HEK293 (cell line): ENCODE data around the gene STARD8.

ENCODE experiments used
- CTCF ChIA-PET: fragments of 350-600 bp; formaldehyde crosslinking; extraction: SDS; loops from one replicate; lab custom pipeline; 2021; ENCODE audit warnings: antibody characterized with exemption; lab: Yijun Ruan, JAX
- POLR2A ChIA-PET: fragments of 300-600 bp; formaldehyde crosslinking; extraction: SDS; loops from one replicate; lab custom pipeline; 2020; ENCODE audit warnings: antibody characterized with exemption, inconsistent platforms; lab: Yijun Ruan, JAX
- H3K27ac ChIP-seq: fragments of 200-500 bp; sonication (Bioruptor generic); 2 replicates; pipeline ENCODE4 v1.5.1; 2014; ENCODE audit warnings: low read depth, low read length, control low read depth, inconsistent platforms; ENCODE audit errors: extremely low read depth
- H3K36me3 ChIP-seq, 2 experiments: fragments of 200-500 bp in 1 of 2; sonication (Bioruptor generic) in 1 of 2; 1 replicate in 1 of 2; 2 replicates in 1 of 2; pipeline ENCODE4 v1.5.1; 2014 to 2017; ENCODE audit warnings: inconsistent platforms in 2 of 2, low read length in 2 of 2; ENCODE audit not compliant: control insufficient read depth in 2 of 2, insufficient read depth in 1 of 2
- H3K4me1 ChIP-seq: fragments of 200-500 bp; sonication (Bioruptor generic); 2 replicates; pipeline ENCODE4 v1.5.1; 2014; ENCODE audit warnings: mild to moderate bottlenecking, low read length, inconsistent platforms; ENCODE audit not compliant: control insufficient read depth, insufficient read depth
- H3K4me3 ChIP-seq: 2 replicates; pipeline ENCODE4 v1.5.1; 2011; ENCODE audit warnings: low read depth, mild to moderate bottlenecking, control low read depth, low read length, moderate library complexity
- H3K9me3 ChIP-seq: fragments of 200-500 bp; sonication (Bioruptor generic); 2 replicates; pipeline ENCODE4 v1.5.1; 2014; ENCODE audit warnings: low read depth, low read length, inconsistent platforms; ENCODE audit not compliant: control insufficient read depth, insufficient read depth
- CTCF ChIP-seq: fragments of 450-650 bp; formaldehyde crosslinking; IDR thresholded peaks from 2 replicates; pipeline ENCODE4 v1.5.1; 2016; ENCODE audit warnings: missing biosample characterization, missing genetic modification characterization
- GLI4 ChIP-seq: fragments of 450-650 bp; formaldehyde crosslinking; IDR thresholded peaks from 2 replicates; pipeline ENCODE4 v1.5.1; 2016; ENCODE audit warnings: missing biosample characterization, missing genetic modification characterization
- HOXA7 ChIP-seq: sonication (generic); formaldehyde crosslinking; IDR thresholded peaks from 2 replicates; pipeline ENCODE4 v1.8.1; 2022; ENCODE audit warnings: missing genetic modification reagents, borderline replicate concordance
- KLF9 ChIP-seq: fragments of 450-650 bp; formaldehyde crosslinking; IDR thresholded peaks from 2 replicates; pipeline ENCODE4 v1.5.1; 2016; ENCODE audit warnings: missing biosample characterization, missing genetic modification characterization, low read depth
- MZF1 ChIP-seq: fragments of 450-650 bp; formaldehyde crosslinking; IDR thresholded peaks from 2 replicates; pipeline ENCODE4 v1.5.1; 2017; ENCODE audit warnings: missing biosample characterization, missing genetic modification characterization, borderline replicate concordance
- SCRT2 ChIP-seq: fragments of 450-650 bp; formaldehyde crosslinking; IDR thresholded peaks from 2 replicates; pipeline ENCODE4 v1.5.1; 2016; ENCODE audit warnings: missing biosample characterization, missing genetic modification characterization
- ZBTB48 ChIP-seq: fragments of 450-650 bp; formaldehyde crosslinking; IDR thresholded peaks from 2 replicates; pipeline ENCODE4 v1.5.1; 2016; ENCODE audit warnings: missing biosample characterization, missing genetic modification characterization
- ZNF121 ChIP-seq: fragments of 450-650 bp; formaldehyde crosslinking; IDR thresholded peaks from 2 replicates; pipeline ENCODE4 v1.5.1; 2016; ENCODE audit warnings: missing biosample characterization, missing genetic modification characterization
- ZNF148 ChIP-seq: fragments of 450-650 bp; formaldehyde crosslinking; IDR thresholded peaks from 2 replicates; pipeline ENCODE4 v1.5.0; 2017; ENCODE audit warnings: missing biosample characterization, missing genetic modification characterization, borderline replicate concordance
- ZNF184 ChIP-seq: fragments of 450-650 bp; IDR thresholded peaks from 2 replicates; pipeline ENCODE4 v1.5.1; 2018; ENCODE audit warnings: missing biosample characterization, mild to moderate bottlenecking, missing genetic modification characterization
- ZNF19 ChIP-seq: fragments of 450-650 bp; formaldehyde crosslinking; IDR thresholded peaks from 2 replicates; pipeline ENCODE4; 2016; ENCODE audit warnings: missing biosample characterization, missing genetic modification characterization, low read depth
- ZNF239 ChIP-seq: fragments of 450-650 bp; formaldehyde crosslinking; IDR thresholded peaks from 2 replicates; pipeline ENCODE4 v1.5.1; 2016; ENCODE audit warnings: missing biosample characterization, missing genetic modification characterization
- ZNF24 ChIP-seq: fragments of 450-650 bp; formaldehyde crosslinking; IDR thresholded peaks from 2 replicates; pipeline ENCODE4 v1.5.1; 2016; ENCODE audit warnings: missing biosample characterization, missing genetic modification characterization
- ZNF354C ChIP-seq: fragments of 450-650 bp; formaldehyde crosslinking; IDR thresholded peaks from 2 replicates; pipeline ENCODE4 v1.5.1; 2016; ENCODE audit warnings: missing biosample characterization, missing genetic modification characterization, low read depth, borderline replicate concordance
- ZNF366 ChIP-seq: fragments of 450-650 bp; formaldehyde crosslinking; conservative IDR thresholded peaks from 2 replicates; pipeline ENCODE4 v1.5.1; 2016; ENCODE audit warnings: missing biosample characterization, missing genetic modification characterization
- ZNF433 ChIP-seq: fragments of 450-650 bp; formaldehyde crosslinking; IDR thresholded peaks from 2 replicates; pipeline ENCODE4 v1.5.1; 2016; ENCODE audit warnings: missing biosample characterization, missing genetic modification characterization, low read depth
- ZNF610 ChIP-seq: fragments of 450-650 bp; formaldehyde crosslinking; IDR thresholded peaks from 2 replicates; pipeline ENCODE4 v1.5.1; 2016; ENCODE audit warnings: missing biosample characterization, missing genetic modification characterization, borderline replicate concordance
- ZNF704 ChIP-seq: fragments of 450-650 bp; formaldehyde crosslinking; IDR thresholded peaks from 2 replicates; pipeline ENCODE4 v1.5.1; 2016; ENCODE audit warnings: missing biosample characterization, missing genetic modification characterization
- ZNF843 ChIP-seq: fragments of 450-650 bp; formaldehyde crosslinking; IDR thresholded peaks from 2 replicates; pipeline ENCODE4 v1.5.1; 2016; ENCODE audit warnings: missing biosample characterization, missing genetic modification characterization

The STARD8 gene

GRCh38 chrX:68711845-68712244, 64.4 kb downstream of the STARD8 start (continued):
- TF ChIP-seq ZNF148 (tag by site-specific recombination): no peak
- TF ChIP-seq ZNF239 (tag by site-specific recombination): no peak
- no peak for TF ChIP-seq KLF9 (tag by site-specific recombination)
- TF ChIP-seq, all 188 proteins: peak for 0

GRCh38 chrX:68714856-68715255, 67.4 kb downstream of the STARD8 start:
- POLR2A ChIA-PET: no interaction called here
- H3K4me3 ChIP-seq: no peak overlapping the region
- TF ChIP-seq GLI4 (no peak), ZNF366 (tag by site-specific recombination) (no peak), ZNF239 (tag by site-specific recombination) (no peak), ZNF24 (tag by site-specific recombination) (no peak), ZNF433 (tag by site-specific recombination) (no peak), ZNF610 (tag by site-specific recombination) (no peak), ZNF704 (tag by site-specific recombination) (no peak)
- TF ChIP-seq, all 188 proteins: peak for 0
- Histone ChIP-seq H3K4me1 (no peaks in the 10 kb centered on the region), H3K36me3 (no peaks in the 10 kb centered on the region), H3K27ac (no peak overlapping the region), H3K9me3 (no peaks in the 10 kb centered on the region)
- CTCF ChIA-PET: interaction anchor here (1.4 to 2.2 kb wide), 2 partner anchors 17 to 518 kb away, joined by 3 to 11 read pairs; no protein-coding TSS in a partner anchor

- no peak overlapping the region for H3K4me3 ChIP-seq
- CTCF ChIA-PET: interaction anchor here (1.3 kb wide), 1 partner anchor 521 kb away, joined by 10 read pairs; no protein-coding TSS in a partner anchor
- H3K9me3 ChIP-seq: no peaks in the 10 kb centered on the region
- H3K4me1 ChIP-seq: no peaks in the 10 kb centered on the region
- TF ChIP-seq MZF1 (tag by site-specific recombination): no peak
- H3K27ac ChIP-seq: no peak overlapping the region
- POLR2A ChIA-PET: no interaction called here
- no peaks in the 10 kb centered on the region for H3K36me3 ChIP-seq
These were observed 69.7 kb downstream of the STARD8 start for GRCh38 chrX:68717196-68717595.

GRCh38 chrX:68717663-68718442, 70.4 kb downstream of the STARD8 start:
- Histone ChIP-seq H3K4me1 (no peaks in the 10 kb centered on the region), H3K27ac (no peak overlapping the region), H3K36me3 (no peaks in the 10 kb centered on the region), H3K4me3 (no peak overlapping the region)
- CTCF ChIA-PET: interaction anchor here (0.6 kb wide), 1 partner anchor 658 kb away, joined by 3 read pairs; no protein-coding TSS in a partner anchor
- TF ChIP-seq ZNF19 (tag by site-specific recombination): no peak
- no peak for TF ChIP-seq HOXA7 (CRISPR knock-in tag)
- TF ChIP-seq ZBTB48 (tag by site-specific recombination): no peak
- TF ChIP-seq ZNF121 (tag by site-specific recombination): no peak
- TF ChIP-seq ZNF184 (tag by site-specific recombination): no peak
- no peak for TF ChIP-seq ZNF354C
- TF ChIP-seq CTCF (tag by site-specific recombination): no peak
- TF ChIP-seq SCRT2: no peak
- no peak for TF ChIP-seq ZNF843 (tag by site-specific recombination)
- TF ChIP-seq, all 188 proteins: peak for 0
- no peaks in the 10 kb centered on the region for H3K9me3 ChIP-seq
- POLR2A ChIA-PET: no interaction called here
